T-cell (primary cell): ENCODE results near the gene SNRPD3. TPM values are rescaled to one million over a fixed set of nuclear protein-coding genes. Genes with fewer than 3 reads are reported as not detected.
A peak's percentile ranks its signal among the peaks of the same experiment; 100 is the strongest.

Experiments used
- ATAC-seq, 4 experiments: fragments of 200-7000 bp in 3 of 4; fragments of 150-1000 bp in 1 of 4; cut with Tn5 transposase; replicated peaks in 1 of 4; 1 replicate in 3 of 4; 2 replicates in 1 of 4; pipeline ENCODE4 v1.10.0; 2021; ENCODE audit warnings: moderate library complexity in 3 of 4, mild to moderate bottlenecking in 2 of 4, moderate number of reproducible peaks in 1 of 4
- CTCF ChIA-PET, 2 donors: fragments of 300-600 bp; sonication (Branson Sonifier 250); formaldehyde crosslinking; loops; one replicate each; lab custom pipeline; 2022; ENCODE audit warnings: antibody characterized with exemption in 2 of 2; lab: Charles Lee
- POLR2A ChIA-PET, 2 donors: fragments of 300-600 bp; sonication (Branson Sonifier 250); formaldehyde crosslinking; loops; one replicate each; lab custom pipeline; 2022; ENCODE audit warnings: antibody characterized with exemption in 2 of 2; lab: Charles Lee
- DNase-seq, 35 experiments: peaks; one replicate each; pipeline versions ENCODE4 v3.0.0 to v3.0.0-alpha.2; 2013 to 2023
- H3K27ac ChIP-seq: one replicate; pipeline ENCODE4 v1.5.1; 2013; ENCODE audit warnings: low read length
- H3K27me3 ChIP-seq, 2 experiments: replicated peaks in 1 of 2; 1 replicate in 1 of 2; 2 replicates in 1 of 2; pipeline versions ENCODE4 v1.6.1 to v1.7.0; 2013; ENCODE audit warnings: low read length in 1 of 2, mixed read lengths in 1 of 2; ENCODE audit not compliant: control insufficient read depth in 2 of 2, insufficient read depth in 2 of 2; ENCODE audit errors: extremely low read depth in 1 of 2
- H3K36me3 ChIP-seq, 2 donors: 1 replicate in 1 of 2; 2 replicates in 1 of 2; pipeline versions ENCODE4 v1.6.1 to v1.7.0; 2013; ENCODE audit warnings: low read length in 1 of 2; ENCODE audit not compliant: control insufficient read depth in 2 of 2, insufficient read depth in 1 of 2; ENCODE audit errors: extremely low read depth in 1 of 2
- H3K4me1 ChIP-seq, 2 experiments: 1 replicate in 1 of 2; 2 replicates in 1 of 2; pipeline versions ENCODE4 v1.6.1 to v1.7.0; 2013; ENCODE audit warnings: low read length in 2 of 2, mixed read lengths in 1 of 2; ENCODE audit not compliant: insufficient read depth in 2 of 2, control insufficient read depth in 1 of 2; ENCODE audit errors: extremely low read depth in 1 of 2
- H3K4me3 ChIP-seq, 2 donors: 1 replicate in 1 of 2; 2 replicates in 1 of 2; pipeline versions ENCODE4 v1.5.1 to v1.7.0; 2013; ENCODE audit warnings: mild to moderate bottlenecking in 2 of 2, low read length in 1 of 2, moderate library complexity in 1 of 2; ENCODE audit not compliant: control insufficient read depth in 1 of 2; ENCODE audit errors: extremely low read depth in 1 of 2
- H3K9me3 ChIP-seq: 2 replicates; pipeline ENCODE4 v1.7.0; 2013
- H3K27ac Mint-ChIP-seq, 2 donors: one replicate each; pipeline ENCODE4 v1.8.0; 2020 to 2021; ENCODE audit warnings: mild to moderate bottlenecking in 2 of 2, mixed read lengths in 2 of 2
- H3K27me3 Mint-ChIP-seq, 2 donors: one replicate each; pipeline ENCODE4 v1.8.0; 2021 to 2022; ENCODE audit warnings: mixed read lengths in 2 of 2
- H3K36me3 Mint-ChIP-seq: one replicate; pipeline ENCODE4 v1.8.0; 2021; ENCODE audit warnings: mixed read lengths
- H3K4me1 Mint-ChIP-seq, 3 donors: one replicate each; pipeline ENCODE4 v1.8.0; 2020 to 2022; ENCODE audit warnings: mixed read lengths in 3 of 3, mild to moderate bottlenecking in 1 of 3
- H3K4me3 Mint-ChIP-seq, 3 donors: one replicate each; pipeline ENCODE4 v1.8.0; 2020 to 2022; ENCODE audit warnings: mild to moderate bottlenecking in 3 of 3, mixed read lengths in 3 of 3, moderate library complexity in 3 of 3
- H3K9me3 Mint-ChIP-seq, 3 donors: one replicate each; pipeline ENCODE4 v1.8.0; 2020 to 2022; ENCODE audit warnings: mixed read lengths in 3 of 3
- WGBS: methylation state at CpG from one replicate; pipeline ENCODE4 v1.1.5; 2013; ENCODE audit warnings: missing lambda C conversion rate; ENCODE audit not compliant: insufficient coverage; 5-methylcytosine and 5-hydroxymethylcytosine counted together
- total RNA-seq, 35 experiments: library from RNA in 6 of 35; stranded (reverse) in 6 of 35; fragments of 120-200 nt in 1 of 35; gene quantifications; one replicate each; pipeline versions ENCODE4 v1.2.1 to v1.2.4 and lab custom pipeline; 2013 to 2026

The SNRPD3 gene
- total RNA-seq, 5 donors from 2014 or later (not counting 1 experiment from before 2014, with no cell fraction given) = 36.5 to 80.2 (median 68.7) TPM

DNA sequence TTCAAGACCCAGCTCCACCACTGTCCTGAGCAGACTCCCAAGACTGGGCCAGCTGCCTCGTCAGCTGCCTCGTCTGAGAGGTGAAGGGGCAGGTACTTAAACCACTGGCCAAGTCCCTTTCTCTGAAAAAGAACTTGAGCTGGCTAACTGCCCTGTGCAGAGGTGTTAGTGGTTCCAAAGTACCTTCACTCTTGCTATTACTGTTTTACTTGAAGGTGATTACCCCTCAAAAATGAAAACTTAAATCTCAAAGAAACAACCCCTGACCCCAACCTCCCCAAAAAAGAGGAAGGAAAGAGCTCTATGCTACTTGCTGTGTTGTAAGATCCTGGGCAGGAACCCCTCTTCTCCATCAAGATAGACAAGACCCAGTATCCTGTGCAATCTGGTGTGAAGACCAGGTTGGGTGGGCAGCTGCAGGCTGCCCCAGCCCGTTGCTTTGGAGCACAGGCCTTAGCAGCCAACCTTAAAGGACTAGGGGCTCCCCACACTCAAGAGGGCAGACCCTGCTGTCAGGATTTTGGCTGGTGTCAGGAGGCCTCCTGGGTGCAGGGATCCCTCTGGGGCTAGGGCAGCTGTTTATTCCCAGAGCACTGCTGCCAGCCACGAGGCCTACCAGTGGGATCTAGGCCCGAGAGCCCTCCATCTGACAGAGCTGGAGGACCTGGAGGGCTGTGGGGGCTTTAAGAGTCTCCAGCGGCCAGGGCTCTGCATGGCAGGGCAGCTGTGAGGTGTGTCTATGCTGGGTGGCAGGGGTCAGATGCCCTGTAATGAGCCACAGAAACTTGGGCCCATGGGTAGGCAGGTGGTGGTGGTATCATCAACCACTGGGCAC, 13.9 kb upstream of the SNRPD3 start:
- ATAC-seq (no peak), DNase-seq (no peak)
- Histone ChIP-seq H3K36me3 (peaks cover 20 to 60% of the 10 kb centered on the region in 2 donors), H3K9me3 (no peaks in the 10 kb centered on the region), H3K27me3 (no peaks in the 10 kb centered on the region), H3K4me3 (no peak overlapping the region), H3K4me1 (no peaks in the 10 kb centered on the region), H3K27ac (no peak overlapping the region)
- WGBS = 76% methylated on average over 4 of the region's 6 CpGs
- H3K27me3 Mint-ChIP-seq = no peaks in the 10 kb centered on the region
- no peak overlapping the region for H3K27ac Mint-ChIP-seq
- H3K9me3 Mint-ChIP-seq = no peaks in the 10 kb centered on the region
- H3K4me3 Mint-ChIP-seq = no peak overlapping the region
- peaks cover 28% of the 10 kb centered on the region for H3K36me3 Mint-ChIP-seq
- ChIA-PET POLR2A (interaction anchor here in 1 of 2 donors (0.6 kb wide), 1 partner anchor 19 kb away, joined by 3 read pairs; no protein-coding TSS in a partner anchor), CTCF (interaction anchor here in 1 of 2 donors (0.6 kb wide), 1 partner anchor 155 kb away, joined by 4 read pairs; no protein-coding TSS in a partner anchor)
- H3K4me1 Mint-ChIP-seq = peaks cover 0 to 3% (median 0%) of the 10 kb centered on the region in 3 donors

DNA sequence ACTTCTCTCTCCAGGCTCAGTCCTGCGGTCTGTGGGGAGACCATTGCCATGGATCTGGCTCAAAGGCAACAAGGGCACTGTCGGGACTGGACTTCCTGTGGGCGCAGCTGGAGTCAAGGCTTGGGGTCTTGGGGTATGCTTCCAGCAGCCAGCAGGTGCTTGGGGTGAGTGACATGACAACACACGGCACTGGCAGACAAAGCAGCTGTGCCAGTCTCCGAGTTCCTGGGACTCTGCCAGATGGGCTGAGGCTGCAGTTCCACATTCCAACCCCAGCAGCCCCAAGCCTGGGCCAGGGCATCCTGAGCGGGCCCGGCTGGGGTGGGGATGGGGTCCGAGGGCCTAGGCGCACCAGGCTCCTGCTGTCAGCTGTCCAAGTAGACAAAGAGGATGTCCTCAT, 13.2 kb upstream of the SNRPD3 start:
- H3K4me1 ChIP-seq = no peaks in the 10 kb centered on the region
- H3K27ac ChIP-seq = no peak overlapping the region
- ChIA-PET CTCF (no interaction called here), POLR2A (no interaction called here)
- no peaks in the 10 kb centered on the region for H3K9me3 Mint-ChIP-seq
- H3K27ac Mint-ChIP-seq = no peak overlapping the region
- DNase-seq (no peak), ATAC-seq (no peak)
- 86% methylated on average over 9 of the region's 9 CpGs for WGBS
- no peaks in the 10 kb centered on the region for H3K27me3 Mint-ChIP-seq
- peaks cover 21 to 67% of the 10 kb centered on the region in 2 donors for H3K36me3 ChIP-seq
- peaks cover 0 to 3% (median 0%) of the 10 kb centered on the region in 3 donors for H3K4me1 Mint-ChIP-seq
- peaks cover 35% of the 10 kb centered on the region for H3K36me3 Mint-ChIP-seq
- no peaks in the 10 kb centered on the region for H3K27me3 ChIP-seq
- no peaks in the 10 kb centered on the region for H3K9me3 ChIP-seq
- H3K4me3 ChIP-seq = no peak overlapping the region
- H3K4me3 Mint-ChIP-seq = no peak overlapping the region

DNA sequence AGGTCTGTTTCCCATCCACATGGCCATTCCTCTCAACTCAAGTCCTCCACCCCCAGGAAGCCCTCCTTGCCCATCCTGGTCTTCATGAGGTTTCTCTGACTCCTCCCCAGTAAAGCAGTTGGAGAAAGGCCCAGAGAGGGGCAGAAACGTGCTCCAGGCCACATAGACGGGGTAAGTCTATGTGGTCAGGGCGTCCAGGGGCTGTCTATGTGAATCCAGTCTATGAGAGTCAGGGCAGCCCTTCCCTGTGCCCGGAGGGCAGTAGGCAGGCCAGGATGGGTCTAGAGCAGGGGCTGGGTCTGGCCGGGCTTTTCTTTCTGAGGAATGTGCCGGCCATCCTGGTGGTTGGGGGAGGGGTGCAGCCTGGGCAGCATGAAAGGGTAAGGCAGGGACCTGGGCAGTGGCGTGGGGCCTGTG, 12.6 kb upstream of the SNRPD3 start:
- peaks cover 39% of the 10 kb centered on the region for H3K36me3 Mint-ChIP-seq
- H3K9me3 ChIP-seq = no peaks in the 10 kb centered on the region
- ATAC-seq = no peak
- H3K27me3 ChIP-seq = no peaks in the 10 kb centered on the region
- no peaks in the 10 kb centered on the region for H3K4me1 ChIP-seq
- ChIA-PET POLR2A (no interaction called here), CTCF (no interaction called here)
- H3K36me3 ChIP-seq = peaks cover 26 to 73% of the 10 kb centered on the region in 2 donors
- no peaks in the 10 kb centered on the region for H3K27me3 Mint-ChIP-seq
- H3K27ac ChIP-seq = no peak overlapping the region
- no peak overlapping the region for H3K4me3 Mint-ChIP-seq
- peaks cover 0 to 3% (median 0%) of the 10 kb centered on the region in 3 donors for H3K4me1 Mint-ChIP-seq
- no peak overlapping the region for H3K27ac Mint-ChIP-seq
- no peaks in the 10 kb centered on the region for H3K9me3 Mint-ChIP-seq
- DNase-seq = no peak
- WGBS = 90% methylated on average over 6 of the region's 7 CpGs
- H3K4me3 ChIP-seq = no peak overlapping the region

DNA sequence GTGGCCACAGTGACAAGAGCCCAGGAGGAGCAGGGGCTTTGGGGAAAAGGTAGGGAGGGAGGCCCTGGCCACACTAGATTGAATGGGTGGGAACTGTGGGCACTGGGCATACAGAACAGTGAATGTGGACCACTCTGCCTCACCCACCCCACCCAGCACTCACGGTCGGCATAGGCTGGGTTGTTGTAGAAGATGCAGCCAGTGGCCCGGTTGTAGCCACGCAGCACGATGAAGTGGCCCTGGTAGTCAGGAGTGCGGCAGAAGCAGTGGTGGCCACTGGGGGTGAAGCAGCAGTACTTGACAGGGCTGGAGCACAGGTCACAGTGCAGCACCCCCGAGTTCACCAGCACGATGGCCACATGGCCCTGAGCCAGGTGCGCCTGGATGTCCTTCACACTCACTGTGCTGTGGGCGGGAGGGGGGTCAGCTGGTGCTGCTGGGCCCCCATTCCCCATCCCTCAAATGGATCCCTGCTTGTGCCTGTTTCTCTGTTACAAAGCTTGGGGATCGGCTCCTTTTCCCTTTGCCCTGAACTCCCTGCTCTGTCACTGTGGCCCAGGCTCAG, 12.0 kb upstream of the SNRPD3 start:
- peaks cover 43% of the 10 kb centered on the region for H3K36me3 Mint-ChIP-seq
- WGBS = 95% methylated on average over 7 of the region's 11 CpGs
- Histone ChIP-seq H3K4me3 (no peak overlapping the region), H3K27ac (no peak overlapping the region), H3K4me1 (no peaks in the 10 kb centered on the region), H3K9me3 (no peaks in the 10 kb centered on the region), H3K27me3 (no peaks in the 10 kb centered on the region), H3K36me3 (peaks cover 26 to 77% of the 10 kb centered on the region in 2 donors)
- CTCF ChIA-PET = no interaction called here
- DNase-seq (no peak), ATAC-seq (no peak)
- no peak overlapping the region for H3K4me3 Mint-ChIP-seq
- no peaks in the 10 kb centered on the region for H3K27me3 Mint-ChIP-seq
- H3K27ac Mint-ChIP-seq = no peak overlapping the region
- no peaks in the 10 kb centered on the region for H3K9me3 Mint-ChIP-seq
- POLR2A ChIA-PET = interaction anchor here in 1 of 2 donors (0.6 kb wide), 1 partner anchor 20 kb away, joined by 3 read pairs; no protein-coding TSS in a partner anchor
- peaks cover 0 to 6% (median 0%) of the 10 kb centered on the region in 3 donors for H3K4me1 Mint-ChIP-seq

- ATAC-seq = no peak
- 95% methylated on average over 4 of the region's 4 CpGs for WGBS
- H3K27me3 ChIP-seq = no peaks in the 10 kb centered on the region
- Mint-ChIP-seq H3K9me3 (no peaks in the 10 kb centered on the region), H3K27ac (no peak overlapping the region), H3K4me1 (peaks cover 20 to 32% (median 30%) of the 10 kb centered on the region in 3 donors), H3K4me3 (no peak overlapping the region), H3K36me3 (peaks cover 33% of the 10 kb centered on the region), H3K27me3 (no peaks in the 10 kb centered on the region)
- peaks cover 16 to 55% of the 10 kb centered on the region in 2 donors for H3K36me3 ChIP-seq
- ChIA-PET POLR2A (no interaction called here), CTCF (no interaction called here)
- H3K27ac ChIP-seq = no peak overlapping the region
- DNase-seq = no peak
- H3K9me3 ChIP-seq = no peaks in the 10 kb centered on the region
- no peak overlapping the region for H3K4me3 ChIP-seq
- peaks cover 5 to 28% of the 10 kb centered on the region in 2 experiments for H3K4me1 ChIP-seq
Measured at GRCh38 chr22:24548812-24549211, 7.0 kb upstream of the SNRPD3 start.

- H3K9me3 ChIP-seq = no peaks in the 10 kb centered on the region
- WGBS = 92% methylated on average over 7 of the region's 8 CpGs
- POLR2A ChIA-PET = interaction anchor here in 1 of 2 donors (0.6 kb wide), 1 partner anchor 217 kb away, joined by 5 read pairs; no protein-coding TSS in a partner anchor
- Mint-ChIP-seq H3K27ac (peak overlapping the region in 1 of 2 donors; percentile 16), H3K27me3 (no peaks in the 10 kb centered on the region), H3K4me1 (peaks cover 28 to 39% (median 37%) of the 10 kb centered on the region in 3 donors), H3K9me3 (no peaks in the 10 kb centered on the region), H3K4me3 (no peak overlapping the region), H3K36me3 (peaks cover 30% of the 10 kb centered on the region)
- no peaks in the 10 kb centered on the region for H3K27me3 ChIP-seq
- H3K4me3 ChIP-seq = no peak overlapping the region
- no peak overlapping the region for H3K27ac ChIP-seq
- peaks cover 9 to 35% of the 10 kb centered on the region in 2 experiments for H3K4me1 ChIP-seq
- DNase-seq (no peak), ATAC-seq (no peak)
- CTCF ChIA-PET = no interaction called here
- peaks cover 7 to 42% of the 10 kb centered on the region in 2 donors for H3K36me3 ChIP-seq
Measured at GRCh38 chr22:24550028-24550901, 5.5 kb upstream of the SNRPD3 start.
